Panc1 (cell line): ENCODE measurements around the gene SCAP.

Source experiments
- CTCF ChIP-seq: fragments of 450-650 bp; IDR thresholded peaks from 2 replicates; pipeline ENCODE4 v1.5.1; 2017; ENCODE audit warnings: mild to moderate bottlenecking
- POLR2AphosphoS5 ChIP-seq: IDR thresholded peaks from 2 replicates; pipeline ENCODE4 v1.6.1; 2012; ENCODE audit warnings: mild to moderate bottlenecking, low read depth, low read length, moderate library complexity
- REST ChIP-seq, 2 experiments: IDR thresholded peaks; 2 replicates each; pipeline ENCODE4 v1.6.1; 2011 to 2012; ENCODE audit warnings: low read depth in 2 of 2, control low read depth in 1 of 2, low read length in 1 of 2, mild to moderate bottlenecking in 1 of 2, moderate library complexity in 1 of 2; ENCODE audit not compliant: insufficient read depth in 1 of 2

GRCh38 chr3:47374587-47374986 lies 101.2 kb downstream of the SCAP start:
- TF ChIP-seq CTCF, result no peak
- TF ChIP-seq POLR2AphosphoS5, result no peak
- TF ChIP-seq REST (IDR thresholded peaks at IDR 0.05; ENCODE audit: insufficient read depth in 1 of 2, low read depth in 2 of 2, low read length in 1 of 2), result no peak
